ENCODE measurements around the gene CDH23. TPM values are rescaled to one million over a fixed set of nuclear protein-coding genes. Genes with fewer than 3 reads are reported as not detected.

The CDH23 gene
- total RNA-seq, 4 donors from 2014 or later = 13.8 to 20.1 (median 17.3) TPM

GRCh38 chr10:71587941-71588573 is 191.3 kb downstream of the CDH23 start:
- TF ChIP-seq EP300 (IDR thresholded peaks at IDR 0.05) = no peak
- no peak for TF ChIP-seq POLR2A (IDR thresholded peaks at IDR 0.05)
- no peak for TF ChIP-seq CTCF (IDR thresholded peaks at IDR 0.05)
- WGBS, 2 donors = 70 to 78% methylated on average over 8 of the region's 8 CpGs
- Histone ChIP-seq H3K27me3 (no peaks in the 10 kb centered on the region), H3K9me3 (no peaks in the 10 kb centered on the region), H3K4me1 (peaks cover 0 to 12% (median 0%) of the 10 kb centered on the region in 4 donors), H3K36me3 (no peaks in the 10 kb centered on the region), H3K27ac (no peak overlapping the region), H3K4me3 (no peak overlapping the region)
- DNase-seq (ENCODE audit: low spot score in 2 of 2) = no peak

- Histone ChIP-seq H3K9me3 (no peaks in the 10 kb centered on the region), H3K4me3 (no peak overlapping the region), H3K36me3 (no peaks in the 10 kb centered on the region), H3K27ac (no peak overlapping the region), H3K27me3 (no peaks in the 10 kb centered on the region), H3K4me1 (peaks cover 0 to 12% (median 0%) of the 10 kb centered on the region in 4 donors)
- TF ChIP-seq EP300 (IDR thresholded peaks at IDR 0.05) (no peak), CTCF (IDR thresholded peaks at IDR 0.05) (no peak), POLR2A (IDR thresholded peaks at IDR 0.05) (no peak)
- no peak for DNase-seq (ENCODE audit: low spot score in 2 of 2)
- 75 to 86% methylated on average over 4 of the region's 4 CpGs for WGBS, 2 donors
These were observed 192.0 kb downstream of the CDH23 start for GRCh38 chr10:71588685-71589084.

- 52% methylated on average over 14 of the region's 14 CpGs for WGBS, 2 donors
- TF ChIP-seq EP300 (IDR thresholded peaks at IDR 0.05) (no peak), CTCF (IDR thresholded peaks at IDR 0.05) (no peak), POLR2A (IDR thresholded peaks at IDR 0.05) (no peak)
- Histone ChIP-seq H3K4me3 (no peak overlapping the region), H3K9me3 (no peaks in the 10 kb centered on the region), H3K27me3 (no peaks in the 10 kb centered on the region), H3K36me3 (no peaks in the 10 kb centered on the region), H3K4me1 (peaks cover 0 to 12% (median 0%) of the 10 kb centered on the region in 4 donors), H3K27ac (no peak overlapping the region)
- DNase-seq (ENCODE audit: low spot score in 2 of 2) = peak in 1 of 2 donors; percentile 6
These were observed 193.2 kb downstream of the CDH23 start for GRCh38 chr10:71589617-71590551.

GRCh38 chr10:71590781-71591350 is 194.1 kb downstream of the CDH23 start:
- Histone ChIP-seq H3K27ac (no peak overlapping the region), H3K36me3 (no peaks in the 10 kb centered on the region), H3K9me3 (no peaks in the 10 kb centered on the region), H3K4me1 (peaks cover 0 to 12% (median 0%) of the 10 kb centered on the region in 4 donors), H3K27me3 (no peaks in the 10 kb centered on the region), H3K4me3 (no peak overlapping the region)
- WGBS, 2 donors = 71 to 81% methylated on average over 10 of the region's 10 CpGs
- DNase-seq (ENCODE audit: low spot score in 2 of 2) = no peak
- no peak for TF ChIP-seq EP300 (IDR thresholded peaks at IDR 0.05)
- no peak for TF ChIP-seq POLR2A (IDR thresholded peaks at IDR 0.05)
- TF ChIP-seq CTCF (IDR thresholded peaks at IDR 0.05) = no peak
